K562 (cell line): ENCODE results near the gene TXNL4A.

ENCODE experiments used
- CHD4 ChIP-seq: fragments of 200-600 bp; sonication (generic); IDR thresholded peaks from 3 replicates; pipeline ENCODE4 v1.6.1; 2012; ENCODE audit warnings: low read depth, mild to moderate bottlenecking, mixed read lengths, low read length, inconsistent platforms; ENCODE audit not compliant: insufficient read depth, insufficient replicate concordance, poor library complexity, severe bottlenecking
- EHMT2 ChIP-seq: fragments of 450-650 bp; IDR thresholded peaks from 2 replicates; pipeline ENCODE4 v1.6.1; 2018; ENCODE audit warnings: antibody characterized with exemption
- FOXA3 ChIP-seq, 2 experiments: fragments of 450-650 bp in 1 of 2; sonication (generic) in 1 of 2; formaldehyde crosslinking; IDR thresholded peaks in 1 of 2; conservative IDR thresholded peaks in 1 of 2; 2 replicates each; pipeline versions ENCODE4 v1.4.0 to v1.8.0; 2020 to 2022; ENCODE audit warnings: mild to moderate bottlenecking in 2 of 2, missing genetic modification reagents in 1 of 2
- NFYB ChIP-seq: IDR thresholded peaks from 2 replicates; pipeline ENCODE4 v1.6.1; 2011; ENCODE audit warnings: mild to moderate bottlenecking, moderate library complexity; ENCODE audit not compliant: insufficient read length; ENCODE audit errors: extremely low read depth
- RAD21 ChIP-seq, 2 experiments: fragments of 250-450 bp in 1 of 2; fragments of 450-650 bp in 1 of 2; sonication (Bioruptor Pico) in 1 of 2; formaldehyde crosslinking in 1 of 2; IDR thresholded peaks in 1 of 2; conservative IDR thresholded peaks in 1 of 2; 2 replicates each; pipeline versions ENCODE4 v1.4.0 to v1.8.0; 2020 to 2022; ENCODE audit warnings: mild to moderate bottlenecking in 2 of 2, moderate library complexity in 1 of 2
- SIN3A ChIP-seq, 2 experiments: fragments of 150-350 bp in 1 of 2; IDR thresholded peaks; 2 replicates each; pipeline ENCODE4 v1.6.1; 2011 to 2016; ENCODE audit warnings: borderline replicate concordance in 2 of 2, low read depth in 2 of 2, low read length in 2 of 2, mild to moderate bottlenecking in 2 of 2, moderate library complexity in 2 of 2; ENCODE audit not compliant: control insufficient read depth in 1 of 2
- TOE1 ChIP-seq, 2 experiments: fragments of 450-650 bp in 1 of 2; sonication (generic) in 1 of 2; formaldehyde crosslinking in 1 of 2; IDR thresholded peaks; 2 replicates each; pipeline versions ENCODE4 v1.7.1 to v1.8.0; 2016 to 2022; ENCODE audit warnings: borderline replicate concordance in 2 of 2, mild to moderate bottlenecking in 2 of 2, antibody characterized with exemption in 1 of 2, inconsistent platforms in 1 of 2, low read depth in 1 of 2, missing genetic modification reagents in 1 of 2, moderate library complexity in 1 of 2
- ZKSCAN1 ChIP-seq: fragments of 150-350 bp; IDR thresholded peaks from 2 replicates; pipeline ENCODE4 v1.6.1; 2016; ENCODE audit warnings: low read depth, low read length
- ZNF384 ChIP-seq: IDR thresholded peaks from 2 replicates; pipeline ENCODE4 v1.6.1; 2012; ENCODE audit warnings: low read depth, low read length, improper control_type of control experiment

DNA sequence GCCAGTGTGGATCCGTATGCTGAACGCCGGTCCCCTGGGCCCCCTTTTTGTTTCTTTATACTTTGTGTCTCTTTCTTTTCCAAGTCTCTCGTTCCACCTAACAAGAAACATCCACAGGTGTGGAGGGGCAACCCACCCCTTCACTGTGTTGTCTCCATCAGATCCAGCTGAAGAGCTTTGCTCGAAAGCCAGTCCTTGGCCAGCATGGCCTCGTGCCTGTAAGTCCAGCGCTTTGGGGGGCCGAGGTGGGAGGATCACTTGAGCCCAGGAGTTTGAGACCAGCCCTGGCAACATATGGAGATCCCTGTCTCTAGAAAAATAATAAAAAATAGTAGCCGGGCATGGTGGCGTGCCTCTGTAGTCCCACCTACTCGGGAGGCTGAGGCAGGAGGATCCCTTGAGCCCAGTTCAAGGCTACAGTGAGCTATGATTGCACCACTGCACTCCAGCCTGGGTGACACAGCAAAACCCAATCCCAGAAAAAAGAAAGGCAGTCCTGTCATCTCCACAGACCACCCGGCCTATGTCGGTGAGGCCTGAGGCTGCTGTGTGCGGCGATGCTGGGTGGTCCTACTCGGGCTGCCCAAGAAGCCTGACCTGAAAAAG, 27.3 kb downstream of the TXNL4A start:
- TF ChIP-seq RAD21 (CRISPR knock-in tag; conservative IDR thresholded peaks at IDR 0.05 in 1 of 2, IDR thresholded peaks at IDR 0.05 in 1 of 2) (no peak), EHMT2 (no peak), ZNF384 (no peak), TOE1 (IDR thresholded peaks at IDR 0.05; ENCODE audit: borderline replicate concordance) (no peak), TOE1 (CRISPR knock-in tag; IDR thresholded peaks at IDR 0.05; ENCODE audit: borderline replicate concordance, low read depth) (no peak), SIN3A (IDR thresholded peaks at IDR 0.05; ENCODE audit: borderline replicate concordance in 2 of 2, control insufficient read depth in 1 of 2, low read depth in 2 of 2, low read length in 2 of 2) (no peak), ZKSCAN1 (no peak), CHD4 (no peak), FOXA3 (CRISPR knock-in tag; conservative IDR thresholded peaks at IDR 0.05 in 1 of 2, IDR thresholded peaks at IDR 0.05 in 1 of 2) (no peak), NFYB (no peak)
